Sigmoid colon (tissue), 3 donors: ENCODE data around the gene NBPF1.

Source experiments
- POLR2A ChIP-seq, 2 donors: fragments of 450-650 bp; IDR thresholded peaks; one replicate each; pipeline ENCODE4 v1.6.1; 2016; ENCODE audit warnings: antibody characterized with exemption in 2 of 2, mild to moderate bottlenecking in 2 of 2, moderate library complexity in 2 of 2
- TF ChIP-seq, protein P1 (sequence below), 4 experiments: fragments of 450-650 bp in 3 of 4; fragments of 200-600 bp in 1 of 4; IDR thresholded peaks; one replicate each; pipeline ENCODE4 v1.5.1; 2016 to 2019; ENCODE audit warnings: antibody characterized with exemption in 4 of 4, mild to moderate bottlenecking in 3 of 4, moderate library complexity in 2 of 4

- no peak for TF ChIP-seq POLR2A (IDR thresholded peaks at IDR 0.05)
- TF ChIP-seq, protein P1, sequence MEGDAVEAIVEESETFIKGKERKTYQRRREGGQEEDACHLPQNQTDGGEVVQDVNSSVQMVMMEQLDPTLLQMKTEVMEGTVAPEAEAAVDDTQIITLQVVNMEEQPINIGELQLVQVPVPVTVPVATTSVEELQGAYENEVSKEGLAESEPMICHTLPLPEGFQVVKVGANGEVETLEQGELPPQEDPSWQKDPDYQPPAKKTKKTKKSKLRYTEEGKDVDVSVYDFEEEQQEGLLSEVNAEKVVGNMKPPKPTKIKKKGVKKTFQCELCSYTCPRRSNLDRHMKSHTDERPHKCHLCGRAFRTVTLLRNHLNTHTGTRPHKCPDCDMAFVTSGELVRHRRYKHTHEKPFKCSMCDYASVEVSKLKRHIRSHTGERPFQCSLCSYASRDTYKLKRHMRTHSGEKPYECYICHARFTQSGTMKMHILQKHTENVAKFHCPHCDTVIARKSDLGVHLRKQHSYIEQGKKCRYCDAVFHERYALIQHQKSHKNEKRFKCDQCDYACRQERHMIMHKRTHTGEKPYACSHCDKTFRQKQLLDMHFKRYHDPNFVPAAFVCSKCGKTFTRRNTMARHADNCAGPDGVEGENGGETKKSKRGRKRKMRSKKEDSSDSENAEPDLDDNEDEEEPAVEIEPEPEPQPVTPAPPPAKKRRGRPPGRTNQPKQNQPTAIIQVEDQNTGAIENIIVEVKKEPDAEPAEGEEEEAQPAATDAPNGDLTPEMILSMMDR (IDR thresholded peaks at IDR 0.05) = no peak
Measured at GRCh38 chr1:16607433-16607851, 5.9 kb downstream of the NBPF1 start.
